ENCODE data around the gene CDS1. TPM values are rescaled to one million over a fixed set of nuclear protein-coding genes. Genes with fewer than 3 reads are reported as not detected.

CDS1 gene
- total RNA-seq, 1 donor from 2014 or later = 18.8 TPM

GRCh38 chr4:84691170-84691691 is 108.3 kb downstream of the CDS1 start:
- H3K36me3 ChIP-seq (ENCODE audit: control insufficient read depth, insufficient read depth, low read length) = peaks cover 3% of the 10 kb centered on the region
- peak; percentile 67 for DNase-seq (ENCODE audit: low read depth)
- no peaks in the 10 kb centered on the region for H3K27me3 ChIP-seq (ENCODE audit: control insufficient read depth, insufficient read depth, low read length)
- H3K4me3 ChIP-seq (ENCODE audit: low read depth, low read length) = no peak overlapping the region
- no peak for TF ChIP-seq CTCF (IDR thresholded peaks at IDR 0.05; ENCODE audit: insufficient read depth, low read length, poor library complexity, severe bottlenecking)

- H3K4me3 ChIP-seq (ENCODE audit: low read depth, low read length) = no peak overlapping the region
- H3K27me3 ChIP-seq (ENCODE audit: control insufficient read depth, insufficient read depth, low read length) = no peaks in the 10 kb centered on the region
- peaks cover 3% of the 10 kb centered on the region for H3K36me3 ChIP-seq (ENCODE audit: control insufficient read depth, insufficient read depth, low read length)
- no peak for TF ChIP-seq CTCF (IDR thresholded peaks at IDR 0.05; ENCODE audit: insufficient read depth, low read length, poor library complexity, severe bottlenecking)
- no peak for DNase-seq (ENCODE audit: low read depth)
Measured at GRCh38 chr4:84691800-84692199, 108.9 kb downstream of the CDS1 start.

- no peak overlapping the region for H3K4me3 ChIP-seq (ENCODE audit: low read depth, low read length)
- TF ChIP-seq CTCF (IDR thresholded peaks at IDR 0.05; ENCODE audit: insufficient read depth, low read length, poor library complexity, severe bottlenecking) = no peak
- H3K27me3 ChIP-seq (ENCODE audit: control insufficient read depth, insufficient read depth, low read length) = no peaks in the 10 kb centered on the region
- no peak for DNase-seq (ENCODE audit: low read depth)
- peaks cover 3% of the 10 kb centered on the region for H3K36me3 ChIP-seq (ENCODE audit: control insufficient read depth, insufficient read depth, low read length)
Measured at GRCh38 chr4:84697159-84697558, 114.2 kb downstream of the CDS1 start.

GRCh38 chr4:84697615-84698201 is 114.8 kb downstream of the CDS1 start:
- H3K27me3 ChIP-seq (ENCODE audit: control insufficient read depth, insufficient read depth, low read length) = no peaks in the 10 kb centered on the region
- no peak for DNase-seq (ENCODE audit: low read depth)
- peaks cover 3% of the 10 kb centered on the region for H3K36me3 ChIP-seq (ENCODE audit: control insufficient read depth, insufficient read depth, low read length)
- no peak for TF ChIP-seq CTCF (IDR thresholded peaks at IDR 0.05; ENCODE audit: insufficient read depth, low read length, poor library complexity, severe bottlenecking)
- no peak overlapping the region for H3K4me3 ChIP-seq (ENCODE audit: low read depth, low read length)

GRCh38 chr4:84699001-84699671 is 116.2 kb downstream of the CDS1 start:
- Histone ChIP-seq H3K27me3 (ENCODE audit: control insufficient read depth, insufficient read depth, low read length) (no peaks in the 10 kb centered on the region), H3K36me3 (ENCODE audit: control insufficient read depth, insufficient read depth, low read length) (peaks cover 3% of the 10 kb centered on the region), H3K4me3 (ENCODE audit: low read depth, low read length) (no peak overlapping the region)
- TF ChIP-seq CTCF (IDR thresholded peaks at IDR 0.05; ENCODE audit: insufficient read depth, low read length, poor library complexity, severe bottlenecking) = no peak
- no peak for DNase-seq (ENCODE audit: low read depth)

Other genes with a start within 250 kb of the CDS1 start
- gene NKX6-1, start 83.8 kb upstream of the CDS1 start, total RNA-seq = 0.89 TPM in 1 of 2 replicates, not detected in the other